GM10266 (cell line): ENCODE results near the gene UGT1A5.
A peak's percentile ranks its signal among the peaks of the same experiment; 100 is the strongest.
"Not testable (repeated sequence)": the region's sequence is repeated elsewhere in the genome, so short reads cannot be mapped to it uniquely, and the experiment has no call there.

Experiments
- DNase-seq: peaks from one replicate; pipeline ENCODE4 v3.0.0; 2012; ENCODE audit errors: extremely low spot score
- CTCF ChIP-seq: IDR thresholded peaks from 2 replicates; pipeline ENCODE4 v1.5.1; 2012; ENCODE audit warnings: mild to moderate bottlenecking, low read depth; ENCODE audit not compliant: control insufficient read depth, insufficient read depth; ENCODE audit errors: missing control alignments

UGT1A5 gene

GRCh38 chr2:233707940-233708644 is 4.6 kb upstream of the UGT1A5 start:
- DNase-seq = no peak
- no peak for TF ChIP-seq CTCF

GRCh38 chr2:233708942-233709341 is 3.8 kb upstream of the UGT1A5 start:
- DNase-seq = no peak
- no peak for TF ChIP-seq CTCF

GRCh38 chr2:233711312-233712008 is 1.2 kb upstream of the UGT1A5 start:
- peak; percentile 64 for DNase-seq
- TF ChIP-seq CTCF = peak; percentile 95

GRCh38 chr2:233713262-233713615 is 532 bp downstream of the UGT1A5 start:
- DNase-seq = no peak
- no peak for TF ChIP-seq CTCF

- no peak for TF ChIP-seq CTCF
- no peak for DNase-seq
These were observed 1.4 kb downstream of the UGT1A5 start for GRCh38 chr2:233714121-233714520.

- no peak for DNase-seq
- no peak for TF ChIP-seq CTCF
These were observed 5.8 kb downstream of the UGT1A5 start, which contains the start of gene UGT1A4 for GRCh38 chr2:233718552-233718951. Gene UGT1A4, plus strand, starts transcription at chr2:233718736. Its CDS starts 85 bp downstream, at chr2:233718821.

- TF ChIP-seq CTCF = no peak
- DNase-seq = no peak
These were observed 16.1 kb downstream of the UGT1A5 start, which contains the start of gene UGT1A3 for GRCh38 chr2:233728723-233729301. Gene UGT1A3, plus strand, starts transcription at chr2:233729042. Its CDS starts 85 bp downstream, at chr2:233729127.

GRCh38 chr2:233736868-233737653 is 24.4 kb downstream of the UGT1A5 start:
- DNase-seq = not testable (repeated sequence)
